HG03108 (cell line): ENCODE measurements around the gene SMC1B.
"Not testable (repeated sequence)": the region's sequence is repeated elsewhere in the genome, so short reads cannot be mapped to it uniquely, and the experiment has no call there.

ENCODE experiments used
- ATAC-seq: cut with Tn5 transposase; IDR thresholded peaks from one replicate; pipeline ENCODE4 v1.9.1; 2021; ENCODE audit warnings: moderate library complexity; ENCODE audit not compliant: unreplicated experiment

SMC1B gene

DNA sequence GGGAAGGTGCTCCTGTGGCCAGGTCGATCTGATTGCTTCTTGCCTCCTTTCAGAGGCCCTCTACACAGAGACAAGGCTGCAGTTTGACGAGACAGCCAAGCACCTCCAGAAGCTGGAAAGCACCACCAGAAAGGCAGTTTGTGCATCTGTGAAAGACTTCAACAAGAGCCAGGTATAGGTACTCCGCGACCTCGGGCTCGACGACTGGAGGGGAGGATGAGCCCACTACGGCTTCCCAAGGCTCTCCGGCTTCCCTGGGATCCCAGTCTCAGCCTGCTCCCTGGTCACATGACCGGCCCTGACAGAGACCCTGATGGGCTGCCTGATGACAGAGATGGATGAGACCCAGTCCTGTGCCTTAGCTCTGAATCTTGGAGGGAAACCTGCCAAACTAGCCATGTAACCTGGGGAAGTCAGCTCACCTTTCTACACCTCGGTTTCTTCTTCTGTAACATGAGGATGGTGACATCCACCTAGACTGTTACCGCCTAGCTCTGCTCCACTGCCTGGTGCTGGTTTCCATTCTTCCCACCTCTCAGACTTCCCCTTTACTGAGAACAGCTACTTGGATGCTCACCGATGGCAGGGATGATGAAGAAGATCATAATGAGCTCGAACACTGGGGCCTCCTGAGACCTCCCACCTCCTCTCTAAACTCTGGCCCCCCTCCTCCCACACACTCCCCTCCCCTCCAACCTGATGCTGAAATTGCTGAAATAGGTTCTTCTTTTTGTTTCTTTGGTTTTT lies 9.0 kb upstream of the SMC1B start:
- ATAC-seq = no peak

DNA sequence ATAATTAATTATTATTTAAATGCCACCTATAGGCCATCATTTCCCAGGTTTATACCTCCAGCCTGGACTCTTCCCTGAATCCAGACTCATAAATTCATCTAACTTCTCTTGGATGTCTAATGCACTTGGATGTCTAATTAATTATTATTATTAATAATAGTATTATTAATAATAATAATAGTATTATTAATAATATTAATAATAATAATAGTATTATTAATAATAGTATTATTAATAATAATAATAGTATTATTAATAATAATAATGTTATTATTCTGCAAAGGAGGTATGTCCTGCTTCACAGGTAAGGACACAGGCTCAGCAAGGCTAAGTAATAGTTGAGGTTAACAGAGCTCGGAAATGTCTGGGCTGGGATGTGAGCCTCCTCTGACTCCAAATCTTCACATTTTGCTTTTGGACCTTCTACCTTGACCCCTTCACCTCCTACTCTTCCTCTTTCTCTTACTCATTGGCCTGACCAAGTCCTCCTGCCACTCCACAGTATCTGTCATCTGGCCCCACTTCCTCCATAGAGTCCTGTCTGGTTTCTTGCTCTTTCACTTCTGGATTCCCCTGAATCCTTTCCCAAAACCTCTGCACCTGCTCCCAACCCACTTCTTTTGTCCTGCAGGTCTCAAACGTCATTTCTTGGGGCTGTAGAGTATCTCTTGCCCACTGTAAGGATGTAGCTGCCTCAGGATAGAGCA lies 8.1 kb upstream of the SMC1B start:
- no peak for ATAC-seq

DNA sequence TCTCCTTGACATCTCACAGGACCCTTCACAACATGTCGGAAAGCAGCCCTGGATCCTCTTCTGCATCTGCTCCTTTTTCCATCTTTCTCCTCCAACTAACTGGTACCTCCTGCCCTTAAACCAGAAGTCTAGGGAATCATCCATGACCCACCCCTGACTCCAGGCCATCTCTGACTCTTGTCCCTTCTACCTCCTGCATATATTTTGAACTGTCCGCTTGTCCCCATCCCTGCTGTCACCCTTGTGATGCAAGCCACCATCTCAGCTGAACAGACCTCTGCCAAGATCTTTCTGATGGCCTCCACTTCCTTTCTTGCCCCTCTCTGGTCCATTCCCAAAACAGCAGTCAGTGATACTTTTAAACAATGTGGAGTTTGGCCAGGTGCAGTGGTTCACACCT lies 7.1 kb upstream of the SMC1B start:
- ATAC-seq = no peak

DNA sequence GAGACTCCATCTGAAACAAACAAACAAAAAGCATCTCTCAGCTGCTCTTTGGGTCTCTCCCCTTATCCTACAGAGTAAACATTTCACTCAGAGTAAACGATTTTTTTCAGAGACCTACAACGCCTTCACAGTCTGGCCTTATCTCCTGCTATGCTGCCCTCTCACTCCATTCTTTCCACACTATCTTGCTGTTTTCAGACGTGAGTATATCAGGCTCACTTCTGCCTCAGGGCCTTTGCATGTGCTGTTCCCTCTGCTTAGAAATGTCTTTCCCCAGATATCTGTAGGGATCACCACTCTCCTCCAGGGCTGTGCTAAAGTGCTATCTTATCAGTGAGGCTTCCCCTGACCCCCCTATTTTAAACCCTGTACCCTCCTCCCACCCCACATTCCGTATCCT lies 6.6 kb upstream of the SMC1B start:
- no peak for ATAC-seq

DNA sequence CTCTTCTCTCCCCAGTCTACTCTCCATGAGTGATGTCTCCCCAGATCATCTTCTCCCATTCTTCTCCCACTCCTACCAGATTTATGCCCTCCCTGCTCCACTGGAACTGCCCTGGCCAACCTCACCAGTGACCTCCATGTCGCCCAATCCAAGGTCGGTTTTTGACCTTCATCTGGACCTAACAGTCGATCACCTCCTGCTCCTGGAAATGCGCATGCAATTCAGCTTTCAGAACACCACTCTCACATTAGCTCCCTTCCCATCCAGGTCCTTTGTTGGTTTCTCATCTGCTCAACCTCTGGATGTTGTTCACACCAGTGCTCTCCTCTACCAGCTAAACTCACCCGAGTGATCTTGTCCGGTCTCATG lies 5.4 kb upstream of the SMC1B start:
- ATAC-seq = no peak

DNA sequence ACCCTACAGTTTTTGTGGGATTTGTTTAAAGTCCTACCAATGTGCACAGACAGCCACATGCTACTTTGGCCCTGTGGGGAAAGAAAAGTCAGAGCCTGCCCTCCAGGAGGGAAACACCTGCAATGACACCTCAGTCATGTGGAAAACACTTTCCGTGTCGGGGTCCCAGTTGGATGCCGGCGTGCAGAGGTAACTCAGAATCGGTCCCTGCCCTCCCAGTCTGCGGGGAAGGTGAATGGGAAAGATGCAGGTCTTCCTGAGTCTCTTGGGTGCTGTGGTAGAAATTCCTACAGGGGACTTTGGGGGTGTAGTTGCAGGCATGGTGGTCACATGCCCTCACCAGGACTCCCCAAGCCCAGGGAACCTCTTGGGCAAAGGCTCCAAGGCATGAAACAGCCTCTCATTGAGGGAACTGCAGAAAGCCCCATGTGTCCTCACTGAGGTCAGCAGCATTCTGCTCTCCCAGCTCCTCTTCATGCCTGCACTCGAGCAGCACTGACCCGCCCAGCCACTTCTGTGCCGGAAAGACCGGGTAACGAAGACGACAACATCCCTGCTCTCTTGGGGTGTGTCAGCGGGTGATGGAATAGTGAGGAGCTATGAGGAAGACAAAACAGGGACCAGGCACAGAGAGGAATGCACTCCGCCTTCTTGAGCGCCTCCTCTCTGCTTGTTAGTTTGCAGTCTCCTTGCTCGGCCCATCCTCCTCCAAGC lies 4.8 kb upstream of the SMC1B start:
- ATAC-seq = no peak

DNA sequence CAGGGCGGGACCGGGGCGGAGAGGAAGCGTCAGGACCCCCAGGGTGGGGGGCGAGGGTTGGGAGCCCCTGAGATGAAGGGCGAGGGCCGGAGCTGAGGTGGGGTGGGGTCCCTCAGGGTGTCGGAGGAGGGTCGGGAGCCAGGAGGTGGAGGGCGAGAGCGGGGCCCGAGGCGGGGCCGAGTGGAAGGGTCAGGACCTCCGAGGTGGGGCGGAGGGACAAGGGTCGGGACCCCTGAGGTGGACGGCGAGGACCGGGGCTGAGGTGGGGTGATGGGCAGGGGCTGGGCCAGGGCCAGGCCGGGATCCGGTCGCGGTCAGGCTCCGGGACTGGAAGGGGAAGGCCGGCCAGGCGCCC lies 409 bp downstream of the SMC1B start:
- no peak for ATAC-seq

DNA sequence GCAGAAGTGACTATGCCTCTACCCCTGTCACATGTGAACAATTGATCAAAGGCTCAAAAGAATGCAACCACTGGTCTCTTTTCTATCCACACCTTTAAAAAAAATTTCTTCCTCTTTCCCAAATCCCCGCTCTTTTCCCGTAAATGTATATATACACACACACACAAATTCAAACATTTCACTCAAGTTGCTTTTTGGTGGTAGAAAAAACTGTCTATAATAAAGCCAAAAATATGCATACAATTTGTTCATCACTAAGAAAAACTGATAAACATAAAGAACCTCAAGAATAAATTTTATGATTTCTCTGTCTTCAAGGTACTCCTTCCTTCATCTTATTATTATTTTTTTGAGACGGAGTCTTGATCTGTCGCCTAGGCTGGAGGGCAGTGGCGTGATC lies 5.6 kb downstream of the SMC1B start:
- ATAC-seq = no peak

DNA sequence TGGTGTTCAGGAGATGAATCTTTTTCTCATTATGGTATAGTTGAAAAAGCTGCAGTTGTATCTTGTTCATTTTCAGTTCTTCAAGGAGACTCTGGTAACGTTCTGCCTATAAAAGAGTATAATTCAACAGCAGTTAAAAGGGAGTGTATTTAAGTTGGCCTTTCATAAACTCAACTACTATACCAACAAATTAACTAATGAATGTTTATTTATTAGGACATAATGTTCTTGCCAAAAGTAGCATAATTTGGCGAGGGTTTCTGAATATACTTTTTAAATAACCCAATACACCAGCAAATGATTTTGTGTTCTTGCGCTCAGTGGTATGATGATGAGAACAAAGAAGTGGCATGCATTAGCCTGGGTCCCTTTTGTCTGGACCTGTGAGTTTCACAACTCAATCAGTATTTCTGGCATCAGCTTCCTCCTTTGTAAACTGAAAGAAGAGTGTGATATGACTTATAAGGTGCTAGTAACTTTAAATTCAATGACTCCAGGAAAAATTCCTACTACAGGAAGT lies 10.9 kb downstream of the SMC1B start:
- no peak for ATAC-seq

DNA sequence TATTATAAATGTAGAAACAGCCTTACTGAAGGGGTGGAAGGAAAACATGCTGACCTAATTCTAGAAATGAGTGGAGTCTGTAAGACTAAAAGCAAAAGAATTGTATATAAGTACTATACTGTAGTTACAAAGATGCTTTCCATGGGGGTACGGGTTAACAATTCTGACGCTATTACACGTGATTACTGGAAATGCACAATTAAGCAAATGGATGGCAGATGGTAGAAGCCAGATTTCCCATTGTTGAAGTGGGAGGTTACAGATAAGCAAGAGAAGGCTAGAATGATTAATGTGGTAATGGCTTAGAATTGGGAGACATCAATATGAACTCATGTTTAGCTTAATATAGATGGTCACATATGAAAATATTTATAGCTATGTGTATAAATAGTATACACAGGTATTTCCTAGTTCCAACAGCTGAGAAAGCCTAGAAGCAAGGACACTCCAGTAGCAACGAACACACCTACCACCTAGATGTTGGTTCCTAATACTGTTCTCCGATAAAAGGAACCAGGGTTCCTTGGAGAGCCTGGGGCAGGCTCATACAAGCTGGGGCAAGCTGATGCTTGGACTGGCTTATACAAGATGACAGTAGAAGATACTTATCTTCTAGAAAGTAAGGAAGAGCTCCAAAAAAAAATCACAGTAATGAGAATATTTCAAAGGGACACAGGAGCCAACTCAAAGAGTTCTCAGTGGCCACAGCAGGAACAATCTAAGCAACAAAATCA lies 13.5 kb downstream of the SMC1B start:
- ATAC-seq = no peak

DNA sequence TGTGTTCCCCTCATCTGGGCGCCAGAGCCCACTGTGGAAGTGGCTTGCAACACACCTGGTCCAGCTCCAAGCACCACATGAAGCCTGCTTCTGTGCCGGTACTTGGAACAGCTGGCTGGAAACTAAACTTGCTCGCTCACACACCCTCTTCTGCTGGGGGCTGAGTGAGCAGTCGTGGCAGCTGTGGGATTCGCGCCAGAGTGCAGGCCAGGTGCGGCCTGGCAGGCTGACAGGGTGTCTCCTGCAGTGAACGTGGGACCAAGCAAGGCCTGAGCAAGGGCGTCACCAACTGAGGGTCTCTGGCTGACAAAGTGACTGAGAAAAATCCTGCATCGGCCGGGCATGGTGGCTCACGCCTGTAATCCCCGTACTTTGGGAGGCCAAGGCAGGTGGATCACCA lies 15.2 kb downstream of the SMC1B start:
- ATAC-seq = no peak

DNA sequence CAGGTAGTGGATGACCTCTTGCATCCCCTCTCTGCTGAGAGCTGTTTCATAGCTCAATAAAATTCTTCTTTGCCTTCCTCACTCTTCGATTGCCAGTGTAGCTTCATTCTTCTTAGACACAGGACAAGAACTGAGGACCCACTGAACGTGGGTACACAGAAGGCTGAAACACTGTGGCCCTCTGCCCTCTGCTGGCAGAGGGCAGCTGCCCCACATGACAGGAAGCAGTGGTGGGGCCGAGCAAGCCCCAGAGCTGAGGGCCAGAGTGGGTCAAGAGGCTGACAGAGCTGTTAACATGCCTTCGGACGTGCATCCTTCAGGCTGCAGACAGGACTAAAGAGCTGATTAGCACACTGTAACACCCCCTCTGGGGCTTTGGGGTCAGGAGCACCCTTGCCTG lies 15.6 kb downstream of the SMC1B start:
- no peak for ATAC-seq

DNA sequence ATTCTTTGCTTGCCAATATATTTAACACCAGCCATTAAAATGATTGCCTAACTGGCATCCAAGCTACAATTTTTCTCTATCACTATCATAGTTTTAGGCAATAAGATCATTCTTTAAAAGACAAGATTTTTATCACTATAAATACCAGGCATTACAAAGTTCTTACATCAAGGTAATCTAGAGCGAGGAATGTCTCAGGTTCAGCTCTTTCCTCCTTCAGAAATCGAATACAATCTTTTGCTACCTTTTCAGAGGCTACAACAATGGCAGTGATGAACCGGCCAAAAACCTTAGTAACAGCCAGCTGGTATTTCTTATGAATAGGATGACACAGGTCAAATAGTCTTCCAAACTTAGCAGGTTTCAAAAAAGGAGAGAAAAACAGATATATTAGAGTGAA lies 23.9 kb downstream of the SMC1B start:
- no peak for ATAC-seq

DNA sequence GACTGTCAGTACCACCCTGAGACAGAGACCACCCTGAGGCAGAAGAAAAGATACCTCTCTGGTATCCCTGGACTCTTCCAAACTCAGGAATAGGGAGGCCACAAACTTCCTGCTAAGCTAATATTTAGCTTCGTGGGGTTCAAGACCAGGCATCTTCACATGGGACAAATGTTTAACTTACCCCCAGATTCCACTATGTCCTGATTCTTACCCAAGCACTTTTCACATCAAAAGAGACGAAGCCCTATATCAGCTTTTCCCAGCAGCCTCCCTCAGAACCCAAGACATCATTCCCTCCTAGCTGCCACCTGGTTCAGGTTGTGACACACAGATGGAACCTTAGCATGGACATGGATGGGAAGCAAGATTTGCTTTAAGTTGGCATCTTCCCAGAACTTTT lies 32.1 kb downstream of the SMC1B start:
- ATAC-seq = no peak

DNA sequence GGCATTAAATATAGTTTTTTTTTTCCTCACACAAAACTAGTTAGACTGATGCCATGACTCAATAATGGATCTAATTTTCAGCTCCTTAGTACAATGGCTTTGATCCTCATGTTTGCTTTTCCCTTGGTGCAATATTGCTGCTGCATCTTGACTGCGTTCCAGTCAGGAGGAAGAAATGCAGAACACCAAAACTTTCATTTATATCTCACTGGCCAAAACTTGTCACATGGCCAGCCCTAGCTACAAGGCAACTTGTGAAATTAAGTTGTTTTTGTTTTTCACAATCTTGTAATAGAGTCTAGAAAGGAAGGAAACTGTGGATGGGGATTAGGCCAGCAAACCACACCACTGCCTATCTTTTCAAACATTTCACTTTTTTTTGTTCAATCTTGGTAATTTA lies 36.7 kb downstream of the SMC1B start:
- no peak for ATAC-seq

DNA sequence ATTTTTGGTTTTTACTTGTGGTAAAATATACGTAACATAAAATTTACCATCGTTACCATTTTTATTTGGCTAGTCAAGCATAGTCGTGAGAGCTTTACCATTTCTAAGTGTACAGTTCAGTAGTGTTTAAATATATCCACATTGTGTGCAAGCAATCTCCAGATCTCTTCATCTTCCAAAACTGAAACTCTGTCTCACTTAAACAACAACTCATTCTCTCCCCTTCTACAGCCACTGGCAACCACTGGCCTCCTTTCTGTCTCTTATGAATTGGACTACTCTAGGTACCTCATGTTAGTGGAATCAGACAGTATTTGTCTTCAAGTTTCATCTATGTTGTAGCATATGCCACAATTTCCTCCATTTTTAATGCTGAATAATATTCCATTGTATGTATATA lies 37.4 kb downstream of the SMC1B start:
- no peak for ATAC-seq

DNA sequence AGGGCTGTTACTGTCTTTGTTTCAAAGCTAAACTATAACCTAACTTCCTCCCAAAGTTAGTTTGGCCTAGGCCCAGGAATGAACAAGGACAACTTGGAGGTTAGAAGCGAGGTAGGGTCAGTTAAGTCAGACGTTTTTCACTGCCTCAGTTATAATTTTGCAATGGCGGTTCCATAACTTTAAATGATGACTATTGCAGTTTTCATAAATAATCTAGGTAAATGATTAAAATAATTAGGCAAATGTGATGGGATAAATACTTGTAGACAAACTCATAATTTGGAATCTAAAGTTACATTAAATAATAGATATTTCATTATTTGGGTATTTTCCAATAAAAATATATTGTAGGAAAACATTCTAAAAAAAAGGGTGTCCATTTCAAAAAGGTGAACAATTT lies 39.8 kb downstream of the SMC1B start:
- not testable (repeated sequence) for ATAC-seq

DNA sequence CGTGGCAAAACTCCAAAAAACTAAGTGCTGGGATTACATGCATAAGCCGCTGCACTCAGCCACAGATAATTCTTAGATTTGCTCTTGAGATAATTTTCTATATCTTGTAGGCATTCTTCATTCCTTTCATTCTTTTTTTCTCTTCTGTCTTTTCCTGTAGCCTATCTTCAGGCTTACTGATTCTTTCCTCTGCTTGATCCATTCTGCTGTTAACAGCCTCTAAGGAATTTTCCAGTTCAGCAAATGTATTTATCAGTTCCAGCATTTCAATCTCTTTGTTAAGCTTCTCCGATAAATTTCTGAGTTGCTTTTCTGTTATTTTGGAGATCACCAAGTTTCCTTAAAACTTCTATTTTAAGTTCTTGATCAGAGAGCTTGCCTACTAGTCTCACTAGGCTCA lies 46.7 kb downstream of the SMC1B start:
- no peak for ATAC-seq

DNA sequence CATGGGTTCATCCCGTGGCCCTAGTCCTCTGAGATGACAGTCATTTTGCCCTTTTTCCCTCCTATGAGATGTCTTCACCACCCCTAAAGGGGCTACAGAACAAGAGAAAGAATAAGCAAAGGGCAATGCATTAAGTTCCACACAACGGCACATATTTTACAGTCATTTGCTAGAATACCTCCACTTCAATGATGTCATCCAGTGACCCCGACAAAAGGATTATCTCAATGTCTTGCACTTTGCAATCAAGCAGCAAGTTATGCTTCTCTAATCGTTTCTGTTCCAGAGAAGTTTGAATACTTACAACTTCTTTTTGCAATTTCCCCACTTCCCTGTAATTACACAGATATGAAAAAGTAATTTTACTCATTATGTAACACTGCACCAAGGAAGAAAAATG lies 53.8 kb downstream of the SMC1B start:
- no peak for ATAC-seq

DNA sequence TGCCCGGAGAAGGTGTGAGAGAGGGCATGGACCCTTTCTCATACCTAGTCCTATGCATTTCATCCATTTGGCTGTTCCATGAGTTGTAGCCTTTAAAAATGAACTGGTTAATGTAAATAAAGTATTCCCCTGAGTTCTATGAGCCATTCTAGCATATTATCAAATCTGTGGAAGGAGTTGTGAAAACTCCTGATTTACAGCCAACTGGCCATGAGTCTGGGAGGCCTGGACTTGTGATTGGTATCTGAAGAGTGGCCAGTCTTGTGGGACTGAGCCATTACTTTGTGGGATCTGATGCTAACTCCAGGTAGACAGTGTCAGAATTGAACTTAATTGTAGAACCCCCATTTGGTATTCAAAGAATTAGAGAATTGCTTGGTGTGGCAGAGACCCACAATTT lies 55.3 kb downstream of the SMC1B start:
- no peak for ATAC-seq

DNA sequence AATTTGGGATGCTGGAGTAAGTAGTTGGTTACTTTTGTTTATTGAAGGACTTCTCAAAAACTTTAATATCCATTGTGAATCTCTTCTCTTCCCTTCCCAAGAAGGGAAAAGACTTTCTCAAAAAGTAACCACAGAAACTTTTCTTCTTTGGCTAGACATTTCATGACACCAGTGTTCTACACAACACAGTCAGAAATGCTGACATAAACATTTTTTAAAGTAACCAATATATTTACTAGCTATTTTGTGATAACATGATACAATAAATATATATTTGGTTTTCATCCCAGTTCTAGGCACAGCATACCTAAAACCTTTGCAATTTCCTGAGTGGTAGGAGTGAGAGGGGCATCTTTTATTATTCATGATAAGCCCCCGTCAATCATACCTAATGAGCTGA lies 55.9 kb downstream of the SMC1B start:
- ATAC-seq = no peak
